NCI-H524 treated with DMSO at 0.1 percent for 48 hours (cell line): ENCODE measurements around the gene TMTC2.

Experiments used
- DNase-seq: peaks from one replicate; lab custom pipeline; 2025; lab: John Stamatoyannopoulos, UW

The TMTC2 gene

DNA sequence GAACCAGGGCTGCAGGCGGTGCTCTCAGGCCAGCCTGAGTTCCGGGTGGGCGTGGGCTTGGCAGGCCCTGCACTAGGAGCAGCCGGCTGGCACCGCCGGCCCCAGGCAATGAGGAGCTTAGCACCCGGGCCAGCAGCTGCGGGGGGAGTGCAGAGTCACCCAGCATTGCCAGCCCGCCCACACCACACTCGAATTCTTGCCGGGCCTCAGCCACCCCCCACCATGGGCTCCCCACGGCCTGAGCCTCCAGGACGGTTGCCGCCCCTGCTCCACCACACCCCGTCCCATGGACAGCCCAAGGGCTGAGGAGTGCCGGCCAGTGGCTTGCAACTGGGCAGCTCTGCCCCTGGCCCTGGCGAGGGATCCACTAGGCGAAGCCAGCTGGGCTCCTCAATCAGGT is 453.4 kb downstream of the TMTC2 start:
- no peak for DNase-seq

DNA sequence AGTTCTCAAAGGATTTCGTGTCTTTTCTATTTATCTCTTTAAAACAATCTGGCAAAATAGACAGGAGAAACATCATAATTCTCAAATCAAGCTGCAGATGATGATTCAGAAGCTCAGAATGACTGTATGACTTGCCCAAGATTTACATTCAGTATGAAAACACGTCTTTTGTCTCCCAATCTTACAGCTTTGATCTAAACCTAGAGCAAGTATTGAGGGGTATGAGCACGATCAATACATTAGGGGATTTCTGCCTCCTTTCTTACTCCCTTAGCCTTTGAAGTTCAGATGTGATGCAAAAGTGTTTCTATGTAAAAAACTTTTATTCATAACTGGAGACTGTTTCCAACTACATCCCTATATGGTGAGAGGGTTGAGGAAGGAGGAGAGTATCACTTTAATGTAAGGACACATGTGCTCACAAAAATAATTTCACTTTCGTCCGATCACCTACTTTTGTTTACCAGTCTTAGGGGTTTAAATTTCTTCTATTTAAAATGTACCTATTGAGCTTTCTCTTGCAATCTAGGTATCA is 454.8 kb downstream of the TMTC2 start:
- DNase-seq = no peak

GRCh38 chr12:83142914-83143313 is 456.2 kb downstream of the TMTC2 start:
- no peak for DNase-seq

DNA sequence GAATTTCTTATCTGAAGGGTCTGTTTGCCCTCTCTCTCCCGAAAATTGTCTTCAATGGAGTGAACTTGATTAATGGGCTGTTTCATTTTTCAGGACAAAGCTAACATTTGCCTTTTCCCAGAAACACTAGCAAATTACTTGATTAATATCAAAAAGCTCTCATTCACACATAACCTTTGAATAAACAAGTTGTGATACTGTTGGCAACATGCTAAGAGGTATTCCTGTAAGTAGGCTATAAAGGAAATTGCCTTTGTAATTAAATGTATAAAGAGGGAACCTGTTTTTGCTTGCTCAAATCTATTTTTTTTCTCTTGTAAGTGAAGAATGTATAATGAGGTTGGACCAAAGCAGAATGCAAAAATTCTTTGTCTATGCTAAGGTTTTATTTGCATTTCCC is 457.2 kb downstream of the TMTC2 start:
- no peak for DNase-seq

DNA sequence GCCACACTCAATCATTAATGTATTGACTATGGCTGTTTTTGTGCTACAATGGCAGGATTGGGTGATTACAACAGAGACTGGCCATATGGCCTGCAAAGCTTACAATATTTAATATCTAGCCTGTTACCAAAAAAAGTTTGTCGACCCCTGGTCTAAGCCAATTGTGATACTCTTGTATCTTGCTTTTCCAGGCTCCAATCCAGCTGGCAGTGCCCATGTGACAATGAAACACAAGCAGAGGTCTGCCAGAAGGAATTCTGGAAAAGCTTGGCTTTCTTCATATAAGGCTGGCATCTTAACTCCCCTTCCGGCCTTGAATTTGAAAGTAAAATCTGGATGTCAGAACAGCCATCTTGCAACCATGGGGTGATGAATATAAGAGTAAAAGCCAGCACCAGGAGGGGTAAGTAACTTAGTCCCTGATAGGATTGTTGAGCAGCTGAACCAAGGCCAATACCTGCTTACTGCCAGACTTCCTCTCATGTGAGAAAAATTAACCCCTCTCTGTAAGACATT is 458.7 kb downstream of the TMTC2 start:
- no peak for DNase-seq

- DNase-seq = no peak
Measured at GRCh38 chr12:83147341-83147740, 460.6 kb downstream of the TMTC2 start.

DNA sequence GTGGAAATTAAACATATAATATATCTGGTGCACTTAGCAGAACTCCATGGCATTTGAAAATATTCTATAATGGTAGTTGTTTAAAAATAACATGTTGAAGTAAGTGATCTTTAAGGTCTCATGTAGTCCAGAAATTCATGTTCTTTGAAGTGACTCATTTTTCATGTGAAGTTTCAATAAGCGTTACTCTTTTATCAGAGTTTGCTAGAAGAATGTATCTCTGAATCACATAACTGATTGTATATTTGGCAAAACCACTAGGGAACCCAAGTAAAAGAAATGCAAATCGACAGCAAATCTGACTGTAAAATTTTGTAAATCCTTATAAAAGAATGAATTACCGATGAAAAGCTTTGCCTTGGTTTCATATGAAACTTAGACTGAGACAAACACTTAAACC is 463.3 kb downstream of the TMTC2 start:
- DNase-seq = no peak

GRCh38 chr12:83150465-83151189 is 463.9 kb downstream of the TMTC2 start:
- no peak for DNase-seq

DNA sequence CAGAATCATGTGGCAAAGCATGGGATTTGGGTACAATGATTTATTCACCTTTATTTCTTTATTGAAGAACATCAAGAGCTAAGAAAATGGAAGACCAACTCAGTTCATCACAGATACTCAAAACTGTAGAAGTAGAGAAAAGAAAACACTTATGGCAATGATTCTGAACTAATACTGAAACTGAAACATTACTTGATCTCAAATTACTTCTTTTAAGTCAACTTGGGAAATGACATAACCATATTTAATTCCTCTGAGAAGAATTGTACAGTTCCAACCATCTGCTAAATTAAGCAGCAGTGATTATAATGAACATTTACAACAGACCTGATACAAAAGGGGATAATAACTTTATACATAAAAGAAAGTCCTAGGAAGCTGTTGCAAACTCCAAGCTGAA is 466.5 kb downstream of the TMTC2 start:
- DNase-seq = no peak

DNA sequence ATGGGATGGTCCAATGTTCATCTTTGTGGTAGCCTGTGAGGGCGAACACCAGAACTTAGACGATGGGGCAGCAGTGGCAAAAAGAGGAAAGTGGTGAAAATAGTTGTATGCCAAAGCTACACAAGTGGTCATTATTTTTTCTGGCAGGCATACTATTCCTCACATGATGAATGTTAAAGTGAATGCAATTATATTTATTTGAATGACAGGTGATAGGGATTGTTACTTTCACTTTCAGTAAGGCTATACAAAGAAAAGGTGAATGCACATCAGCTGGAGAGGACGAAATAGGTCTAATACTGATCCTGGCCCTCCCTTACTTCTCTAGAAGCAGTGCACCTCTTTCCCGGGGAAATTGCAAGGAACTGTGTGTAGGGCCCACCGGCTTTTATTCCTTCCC is 470.1 kb downstream of the TMTC2 start:
- no peak for DNase-seq

DNA sequence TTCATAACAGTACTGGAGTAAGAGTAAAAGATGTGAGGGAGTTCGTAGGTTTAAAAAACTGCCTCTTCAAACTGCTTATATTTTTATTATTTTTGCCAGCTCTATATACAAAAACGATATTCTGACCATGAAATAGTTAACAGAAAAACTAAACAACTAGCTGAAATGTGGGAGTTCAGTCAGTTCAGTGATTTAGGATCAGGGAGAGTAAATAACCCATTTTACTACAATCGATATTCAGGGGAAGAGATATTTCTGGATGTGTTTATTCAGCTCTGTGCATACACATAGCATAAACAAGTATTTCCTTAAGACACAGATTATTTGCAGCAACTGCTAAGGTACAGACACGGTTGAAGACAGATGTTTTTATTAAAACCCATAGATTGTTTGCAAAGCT is 470.9 kb downstream of the TMTC2 start:
- no peak for DNase-seq

DNA sequence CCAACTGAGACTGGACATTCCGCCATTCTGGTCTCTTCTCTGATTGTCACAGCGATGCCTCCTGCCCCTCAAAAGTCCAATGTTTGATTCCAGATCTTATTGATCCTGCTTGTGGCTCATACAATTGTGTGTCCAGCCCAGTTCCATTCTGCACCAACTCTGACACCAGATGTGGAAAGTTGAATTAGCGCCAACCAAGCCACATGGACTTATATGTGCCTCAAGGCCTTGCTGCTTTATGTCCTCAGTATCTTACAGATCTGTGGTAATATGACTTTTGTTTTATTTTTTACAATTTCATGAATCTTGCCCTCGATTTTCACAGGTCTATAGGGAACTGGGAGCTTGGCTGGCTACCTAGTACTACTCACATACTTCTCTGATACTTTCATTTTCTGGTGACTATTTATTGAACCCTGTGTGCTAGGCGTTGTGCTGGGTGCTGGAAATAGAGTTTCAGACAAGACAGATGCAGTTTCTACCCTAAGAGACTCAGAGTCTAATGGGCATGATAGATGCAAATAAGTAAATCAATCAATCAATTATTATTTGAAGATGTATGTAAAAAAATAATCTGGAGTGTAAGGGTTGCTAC is 472.0 kb downstream of the TMTC2 start:
- no peak for DNase-seq

DNA sequence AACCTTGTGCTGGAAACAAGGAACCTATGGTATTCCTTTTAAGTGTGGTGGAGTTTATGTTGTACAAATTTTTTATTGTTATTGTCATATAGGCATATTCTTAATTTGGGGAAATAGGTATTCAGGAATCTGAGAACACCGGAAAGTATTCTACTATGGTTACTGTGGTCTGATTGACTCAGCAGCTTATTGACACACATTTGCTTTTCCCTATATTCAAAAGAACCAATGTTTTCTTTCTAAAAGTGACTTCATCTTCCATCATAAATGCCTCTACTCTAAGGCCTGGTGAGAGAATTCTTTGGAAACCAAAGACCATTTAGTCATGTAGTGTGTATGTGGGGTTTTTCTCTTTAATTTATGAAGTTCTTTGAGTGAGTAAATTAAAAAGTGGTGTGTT is 474.8 kb downstream of the TMTC2 start:
- no peak for DNase-seq

GRCh38 chr12:83168751-83169150 is 482.0 kb downstream of the TMTC2 start:
- DNase-seq = no peak

DNA sequence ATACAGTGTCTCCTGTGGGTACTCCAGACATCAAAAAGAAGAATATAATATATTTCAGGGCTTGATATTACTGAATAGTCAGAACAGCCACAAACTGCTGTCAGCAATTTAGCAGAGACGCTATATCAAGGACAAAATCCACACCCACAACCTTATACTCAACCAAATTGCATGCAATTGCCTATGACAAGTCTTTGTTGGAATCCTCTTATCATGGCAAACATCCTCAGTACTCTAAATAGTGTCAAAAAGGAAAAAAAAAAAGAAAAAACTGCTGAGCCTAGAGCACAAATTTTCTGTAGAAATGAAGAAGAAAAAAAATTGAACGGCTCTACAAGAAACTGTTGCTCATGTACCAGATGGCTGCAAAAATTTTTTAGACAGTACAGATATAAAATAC is 485.7 kb downstream of the TMTC2 start:
- DNase-seq = no peak

GRCh38 chr12:83172866-83173649 is 486.4 kb downstream of the TMTC2 start:
- no peak for DNase-seq

GRCh38 chr12:83179999-83180398 is 493.3 kb downstream of the TMTC2 start:
- DNase-seq = no peak

- no peak for DNase-seq
Measured at GRCh38 chr12:83181074-83181473, 494.4 kb downstream of the TMTC2 start.

- DNase-seq = no peak
Measured at GRCh38 chr12:83183132-83183531, 496.4 kb downstream of the TMTC2 start.
